Stimulated activated CD8-positive, alpha-beta memory T cell treated with anti-CD3 and anti-CD28 coated beads, Interleukin-7, amount 100 ng/mL, for 4 hours (primary cell): Measurements from ENCODE around the gene TRAF3.
"Not testable (repeated sequence)": the region's sequence is repeated elsewhere in the genome, so short reads cannot be mapped to it uniquely, and the experiment has no call there.

Experiments used
- DNase-seq, 2 donors: peaks; one replicate each; pipeline ENCODE4 v3.0.0-alpha.2; 2020; ENCODE audit warnings: low read depth in 2 of 2

The TRAF3 gene

GRCh38 chr14:102923925-102924486 is 146.8 kb downstream of the TRAF3 start:
- no peak for DNase-seq

GRCh38 chr14:102924632-102925588 is 147.7 kb downstream of the TRAF3 start:
- no peak for DNase-seq

GRCh38 chr14:102925646-102926045 is 148.4 kb downstream of the TRAF3 start:
- DNase-seq = no peak

GRCh38 chr14:102926104-102926503 is 148.9 kb downstream of the TRAF3 start:
- no peak for DNase-seq

GRCh38 chr14:102926840-102927239 is 149.6 kb downstream of the TRAF3 start:
- not testable (repeated sequence) for DNase-seq

- no peak for DNase-seq
Measured at GRCh38 chr14:102927346-102927877, 150.2 kb downstream of the TRAF3 start.

- DNase-seq = no peak
Measured at GRCh38 chr14:102927878-102928411, 150.7 kb downstream of the TRAF3 start.

GRCh38 chr14:102928412-102929240 is 151.4 kb downstream of the TRAF3 start:
- peak; percentile 72 to 78 for DNase-seq

GRCh38 chr14:102929241-102930137 is 152.2 kb downstream of the TRAF3 start:
- no peak for DNase-seq

- no peak for DNase-seq
Measured at GRCh38 chr14:102930138-102930752, 153.0 kb downstream of the TRAF3 start.

- no peak for DNase-seq
Measured at GRCh38 chr14:102930753-102931579, 153.7 kb downstream of the TRAF3 start.

- DNase-seq = no peak
Measured at GRCh38 chr14:102931580-102932285, 154.5 kb downstream of the TRAF3 start.

- no peak for DNase-seq
Measured at GRCh38 chr14:102932484-102933248, 155.4 kb downstream of the TRAF3 start.

GRCh38 chr14:102933618-102934231 is 156.5 kb downstream of the TRAF3 start:
- DNase-seq = no peak

- DNase-seq = no peak
Measured at GRCh38 chr14:102935756-102936155, 158.5 kb downstream of the TRAF3 start.

- DNase-seq = no peak
Measured at GRCh38 chr14:102937331-102938175, 160.3 kb downstream of the TRAF3 start.
